GM18520 (cell line): ENCODE results near the gene PLAU.
"Not testable (repeated sequence)": the region's sequence is repeated elsewhere in the genome, so short reads cannot be mapped to it uniquely, and the experiment has no call there.

Experiments used
- ATAC-seq: cut with Tn5 transposase; IDR thresholded peaks from one replicate; pipeline ENCODE4 v1.9.1; 2021; ENCODE audit not compliant: unreplicated experiment

The PLAU gene

DNA sequence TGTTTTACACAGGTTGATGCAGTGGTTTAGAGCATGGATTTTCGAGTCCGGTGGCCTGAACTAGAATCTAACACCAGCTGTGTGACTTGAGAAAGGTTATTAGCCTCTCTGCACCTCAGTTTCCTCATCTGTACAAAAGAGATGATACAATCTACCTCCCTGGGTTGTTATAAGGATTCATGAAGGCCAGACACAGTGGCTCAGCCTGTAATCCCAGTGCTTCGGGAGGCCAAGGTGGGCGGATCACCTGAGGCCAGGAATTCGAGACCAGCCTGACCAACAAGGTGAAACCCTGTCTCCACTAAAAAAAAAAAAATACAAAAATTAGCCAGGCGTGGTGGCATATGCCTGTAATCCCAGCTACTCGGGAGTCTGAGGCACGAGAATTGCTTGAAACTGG is 8.5 kb downstream of the PLAU start:
- ATAC-seq, result not testable (repeated sequence)

DNA sequence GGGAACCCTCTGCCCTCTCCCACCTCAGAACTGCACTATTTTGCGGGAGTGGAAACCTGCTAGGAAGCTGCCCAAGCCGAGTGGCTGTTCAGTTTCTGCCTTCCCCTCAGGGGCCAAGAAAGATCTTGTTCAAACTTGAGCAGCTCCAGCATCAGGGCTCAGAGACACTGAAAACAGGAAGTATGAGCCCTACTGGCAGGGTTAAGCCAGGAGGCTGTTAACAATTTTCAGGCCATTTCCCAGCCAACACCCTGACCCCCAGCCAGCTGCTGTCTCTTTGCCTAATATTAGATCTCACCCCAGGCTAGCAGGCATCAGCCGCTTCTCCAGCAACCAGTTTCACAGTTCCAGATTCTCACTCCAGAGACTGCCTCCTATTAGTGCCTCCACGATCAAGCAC is 9.2 kb downstream of the PLAU start:
- ATAC-seq, result no peak

DNA sequence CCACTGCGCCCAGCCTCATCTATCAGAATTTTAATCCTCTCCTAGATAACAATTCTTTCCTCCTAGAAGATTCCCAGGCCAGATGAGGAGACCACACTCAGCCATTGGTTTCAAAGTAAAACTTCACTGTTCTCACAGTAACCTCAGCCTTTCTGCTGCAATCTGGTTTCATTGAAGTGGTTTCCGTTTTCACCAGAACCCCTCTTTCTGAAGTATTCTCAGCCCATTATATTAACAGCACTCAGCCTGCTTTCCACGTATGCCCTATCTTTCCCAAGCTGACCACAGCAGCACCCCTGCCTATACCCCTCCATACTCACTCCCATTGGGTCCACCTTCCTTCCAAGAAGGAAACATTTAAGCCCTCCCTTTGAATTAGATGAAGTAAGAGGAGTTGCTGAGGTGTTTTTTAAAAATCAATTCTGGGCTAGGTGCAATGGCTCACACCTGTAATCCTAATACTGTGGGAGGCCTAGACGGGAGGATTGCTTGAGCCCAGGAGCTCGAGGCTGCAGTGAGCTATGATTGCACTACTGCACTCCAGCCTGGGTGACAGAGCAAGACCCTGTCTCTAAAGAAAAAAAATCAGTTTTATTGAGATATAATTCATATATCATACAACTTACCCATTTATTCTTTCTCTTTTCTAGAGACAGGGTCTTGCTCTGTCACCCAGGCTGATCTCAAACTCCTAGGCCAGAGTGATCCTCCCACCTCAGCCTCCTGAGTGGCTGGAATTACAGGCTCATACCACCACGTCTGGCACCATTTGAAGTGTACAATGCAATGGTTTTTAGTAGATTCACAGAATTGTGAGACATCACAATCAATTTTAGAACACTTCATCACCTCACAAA is 11.3 kb downstream of the PLAU start:
- no peak for ATAC-seq

DNA sequence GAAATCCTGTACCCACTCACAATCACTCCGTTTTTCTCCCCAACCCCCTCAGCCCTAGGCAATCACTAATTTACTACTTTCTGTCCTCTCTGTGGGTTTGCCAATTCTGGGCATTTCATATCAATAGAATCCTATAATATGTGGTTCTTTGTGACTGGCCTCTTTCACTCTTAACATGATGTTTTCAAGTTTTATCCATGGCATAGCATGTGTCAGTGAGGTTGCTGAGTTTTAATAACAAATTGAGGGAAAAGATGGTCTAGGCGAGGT is 11.9 kb downstream of the PLAU start:
- ATAC-seq, result no peak

DNA sequence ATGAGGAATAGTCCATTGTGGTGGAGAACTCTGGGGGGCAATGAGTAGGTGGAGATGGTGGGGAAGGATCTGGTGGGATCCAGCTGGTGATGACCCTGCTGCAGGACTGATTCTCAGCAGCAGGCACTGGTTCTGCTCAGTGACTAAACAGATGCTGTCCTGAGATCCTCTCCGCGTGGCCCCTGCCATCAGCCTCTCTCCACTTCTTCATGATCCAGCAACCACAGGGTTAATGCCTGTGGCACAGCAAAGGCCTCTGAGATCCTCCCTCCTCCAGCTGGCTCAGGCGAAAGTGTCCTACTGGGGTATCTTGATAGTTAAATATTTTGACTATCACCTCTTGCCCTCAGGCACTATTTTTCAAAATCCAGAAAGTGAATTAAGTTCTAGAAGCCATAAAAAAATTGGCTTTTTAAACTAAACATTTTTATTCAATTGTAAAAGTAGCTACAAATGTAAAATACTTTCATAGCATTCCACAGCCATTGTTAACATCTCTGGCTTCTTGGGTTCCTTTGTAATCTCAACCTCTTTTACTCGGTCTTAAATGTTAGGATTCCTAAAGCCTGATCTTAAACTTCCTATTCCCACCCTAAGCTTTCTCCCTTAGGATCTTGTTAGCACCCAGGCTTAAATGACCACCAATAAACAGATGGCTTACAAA is 13.1 kb downstream of the PLAU start:
- ATAC-seq, result no peak

DNA sequence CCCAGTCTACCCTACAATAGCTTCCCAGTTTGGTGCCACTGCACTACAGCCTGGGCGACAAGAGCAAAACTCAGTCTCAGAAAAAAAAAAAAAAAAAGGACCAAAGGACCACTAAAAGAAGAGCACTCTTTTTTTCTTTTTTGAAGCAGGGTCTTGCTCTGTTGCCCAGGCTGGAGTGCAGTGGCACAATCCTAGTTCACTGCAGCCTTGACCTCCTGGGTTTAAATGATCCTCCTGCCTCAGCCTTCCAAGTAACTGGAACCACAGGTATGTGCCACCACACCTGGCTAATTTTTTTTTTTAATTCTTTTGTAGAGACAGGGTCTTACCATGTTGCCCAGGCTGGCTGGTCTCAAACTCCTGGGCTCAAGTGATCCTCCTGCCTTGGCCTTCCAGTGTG is 14.0 kb downstream of the PLAU start:
- no peak for ATAC-seq

DNA sequence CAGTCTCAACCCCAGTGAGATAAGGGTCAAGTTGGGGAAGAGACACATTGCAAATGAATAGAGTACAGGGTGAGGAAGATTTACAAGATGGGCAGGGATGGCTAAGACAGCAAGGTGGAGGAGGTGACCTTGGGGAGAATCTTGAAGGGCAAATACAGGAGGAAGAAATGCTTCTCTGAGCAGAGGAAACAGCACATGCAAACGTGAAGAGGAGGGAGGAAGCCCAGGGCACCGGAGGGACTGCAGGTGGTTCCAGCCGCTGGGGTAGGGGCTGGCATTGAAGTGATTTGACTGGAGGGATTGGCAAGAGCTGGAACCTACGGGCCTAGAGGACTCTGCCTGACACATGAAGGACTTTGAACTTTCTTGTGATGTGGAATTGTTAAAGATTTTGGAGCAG is 14.6 kb downstream of the PLAU start:
- no peak for ATAC-seq

DNA sequence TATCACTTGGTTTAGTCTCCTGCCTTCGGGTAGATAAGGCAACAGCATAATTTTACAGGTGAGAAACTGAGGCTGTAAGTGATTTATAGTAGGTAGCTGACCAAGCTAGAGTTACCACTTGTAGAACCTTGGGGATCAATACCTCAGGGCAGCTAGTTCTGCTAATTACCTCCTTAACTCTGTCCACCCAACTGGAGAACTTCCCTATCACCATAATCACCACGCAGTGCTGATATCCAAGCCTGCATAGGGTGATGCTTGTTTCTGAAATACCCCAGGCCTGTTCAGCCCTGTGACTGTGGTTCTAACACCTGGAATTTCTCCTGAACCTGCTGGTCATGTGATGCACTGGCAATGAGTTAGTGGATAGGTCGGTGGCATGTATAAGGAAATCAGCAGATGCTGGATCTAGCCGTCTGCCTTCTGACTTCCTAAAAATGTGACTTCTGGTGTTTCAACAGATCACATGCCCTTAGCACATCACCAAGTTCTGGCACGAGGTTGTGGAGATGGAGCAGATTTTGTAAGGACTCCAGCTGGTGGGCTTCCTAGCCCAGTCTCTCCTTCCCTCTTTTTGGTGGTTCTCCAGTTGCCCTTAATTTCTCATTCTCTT is 15.3 kb downstream of the PLAU start:
- ATAC-seq, result no peak

DNA sequence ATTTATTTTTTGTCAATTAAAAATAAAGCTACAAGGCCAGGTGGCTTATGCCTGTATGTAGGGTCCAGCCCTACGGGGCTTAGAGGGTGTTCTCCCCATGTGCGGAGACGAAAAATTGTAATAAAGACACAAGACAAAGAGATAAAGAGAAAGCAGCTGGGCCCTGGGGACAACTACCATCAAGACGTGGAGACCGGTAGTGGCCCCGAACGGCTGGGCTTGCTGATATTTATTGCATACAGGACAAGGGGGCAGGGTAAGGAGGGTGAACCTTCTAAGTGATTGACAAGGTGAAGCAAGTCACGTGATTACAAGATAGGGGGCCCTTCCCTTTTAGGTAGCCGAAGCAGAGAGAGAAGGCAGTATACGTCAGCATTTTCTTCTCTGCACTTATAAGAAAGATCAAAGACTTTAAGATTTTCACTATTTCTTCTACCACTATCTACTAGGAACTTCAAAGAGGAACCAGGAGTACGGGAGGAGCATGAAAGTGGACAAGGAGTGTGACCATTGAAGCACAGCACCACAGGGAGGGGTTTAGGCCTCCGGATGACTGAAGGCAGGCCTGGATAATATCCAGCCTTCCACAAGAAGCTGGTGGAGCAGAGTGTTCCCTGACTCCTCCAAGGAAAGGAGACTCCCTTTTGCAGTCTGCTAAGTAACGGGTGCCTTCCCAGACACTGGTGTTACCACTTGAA is 19.8 kb downstream of the PLAU start:
- ATAC-seq, result not testable (repeated sequence)

DNA sequence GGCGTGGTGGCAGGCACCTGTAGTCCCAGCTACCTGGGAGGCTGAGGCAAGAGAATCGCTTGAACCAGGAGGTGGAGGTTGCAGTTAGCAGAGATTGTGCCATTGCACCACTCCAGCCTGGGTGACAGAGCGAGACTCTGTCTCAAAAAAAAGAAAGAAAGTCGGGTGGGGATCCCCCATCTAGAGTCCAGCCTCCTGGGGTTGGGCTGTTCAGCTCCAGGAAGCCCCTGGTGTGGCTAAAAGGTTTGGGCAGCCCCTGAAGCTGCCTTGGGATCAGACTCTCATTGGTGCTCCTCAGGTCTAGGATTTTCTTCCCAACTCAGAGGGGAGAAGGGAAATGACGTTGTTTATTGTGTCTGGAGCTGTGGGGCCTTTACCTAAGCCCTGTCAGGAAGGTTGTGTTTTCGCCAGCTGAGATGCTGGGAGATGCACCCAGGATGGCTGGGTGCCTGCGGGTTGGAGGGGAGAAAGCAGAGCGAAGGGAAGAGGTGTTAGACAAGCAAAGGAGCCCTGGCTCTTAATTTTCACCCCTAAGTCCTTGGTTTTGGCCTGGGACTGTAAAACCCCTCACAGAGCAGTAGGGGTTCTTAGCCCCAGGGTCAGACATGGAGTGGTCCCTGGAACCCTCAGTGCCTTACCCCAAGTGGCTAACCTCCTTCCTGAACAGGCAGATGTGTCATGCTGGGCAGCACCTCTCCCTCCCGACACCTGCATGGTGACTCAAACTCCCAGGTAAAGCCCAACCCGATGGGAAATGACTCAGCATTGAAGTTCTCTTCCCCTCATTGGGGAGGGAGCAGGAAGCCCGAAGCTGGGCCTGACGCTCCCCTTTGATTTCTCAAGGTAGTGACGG is 21.1 kb downstream of the PLAU start:
- ATAC-seq, result peak; percentile 39

DNA sequence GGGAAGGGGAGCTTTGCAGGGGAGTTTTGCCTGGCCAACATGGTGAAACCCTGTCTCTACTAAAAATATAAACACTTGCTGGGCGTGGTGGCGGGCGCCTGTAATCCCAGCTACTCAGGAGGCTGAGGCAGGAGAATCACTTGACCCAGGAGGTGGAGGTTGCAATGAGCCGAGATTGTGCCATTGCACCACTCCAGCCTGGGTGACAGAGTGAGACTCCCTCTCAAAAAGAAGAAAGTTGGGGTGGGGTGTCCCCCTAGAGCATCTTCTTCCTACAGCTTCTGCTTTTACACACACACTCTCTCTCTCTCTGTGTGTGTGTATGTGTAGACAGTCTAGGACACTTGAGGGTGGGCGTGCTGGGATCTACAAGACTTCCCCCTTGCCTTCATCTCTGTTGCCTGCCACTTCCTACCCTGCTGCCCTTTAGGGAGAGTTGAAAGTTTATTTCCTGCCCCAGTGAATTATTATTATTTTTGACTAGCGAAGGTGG is 21.7 kb downstream of the PLAU start:
- ATAC-seq, result no peak

DNA sequence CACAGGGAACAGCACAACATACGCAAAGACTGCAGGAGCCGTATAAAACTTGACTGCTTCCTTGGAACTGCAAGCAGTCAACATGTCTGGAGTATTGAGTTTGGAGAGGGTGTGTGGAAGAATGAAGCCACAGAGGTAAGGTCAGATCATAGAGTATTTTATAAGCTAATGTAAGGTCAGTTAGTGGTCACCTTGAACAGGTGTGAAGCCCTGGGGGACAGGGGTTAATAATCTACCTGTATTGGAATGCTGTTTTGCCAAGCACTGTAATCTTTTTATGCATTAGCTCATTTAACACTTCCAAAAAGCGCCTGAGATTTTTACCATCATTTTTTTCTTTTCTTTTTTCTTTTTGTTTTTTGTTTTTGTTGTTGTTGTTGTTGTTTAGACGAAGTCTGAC is 23.1 kb downstream of the PLAU start:
- no peak for ATAC-seq

DNA sequence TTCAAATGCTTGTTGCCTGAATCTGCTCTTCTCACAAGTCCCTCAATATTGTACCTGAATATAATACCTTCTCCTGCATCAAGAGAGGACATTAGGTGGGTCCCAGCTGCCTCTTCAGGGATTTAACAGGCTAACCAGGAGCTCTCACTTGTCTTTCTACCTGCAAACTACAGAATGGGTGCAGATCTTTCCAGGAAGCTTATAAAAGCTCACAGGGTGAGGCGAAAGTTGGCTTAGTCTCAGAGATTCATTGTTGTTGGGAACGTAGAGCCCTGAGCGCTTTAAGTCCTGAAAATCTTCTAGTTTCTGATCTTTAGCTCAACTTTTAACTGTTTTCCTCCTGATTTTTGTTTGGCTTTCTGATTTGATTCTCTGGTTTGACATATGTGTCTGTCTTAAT is 25.0 kb downstream of the PLAU start:
- no peak for ATAC-seq

DNA sequence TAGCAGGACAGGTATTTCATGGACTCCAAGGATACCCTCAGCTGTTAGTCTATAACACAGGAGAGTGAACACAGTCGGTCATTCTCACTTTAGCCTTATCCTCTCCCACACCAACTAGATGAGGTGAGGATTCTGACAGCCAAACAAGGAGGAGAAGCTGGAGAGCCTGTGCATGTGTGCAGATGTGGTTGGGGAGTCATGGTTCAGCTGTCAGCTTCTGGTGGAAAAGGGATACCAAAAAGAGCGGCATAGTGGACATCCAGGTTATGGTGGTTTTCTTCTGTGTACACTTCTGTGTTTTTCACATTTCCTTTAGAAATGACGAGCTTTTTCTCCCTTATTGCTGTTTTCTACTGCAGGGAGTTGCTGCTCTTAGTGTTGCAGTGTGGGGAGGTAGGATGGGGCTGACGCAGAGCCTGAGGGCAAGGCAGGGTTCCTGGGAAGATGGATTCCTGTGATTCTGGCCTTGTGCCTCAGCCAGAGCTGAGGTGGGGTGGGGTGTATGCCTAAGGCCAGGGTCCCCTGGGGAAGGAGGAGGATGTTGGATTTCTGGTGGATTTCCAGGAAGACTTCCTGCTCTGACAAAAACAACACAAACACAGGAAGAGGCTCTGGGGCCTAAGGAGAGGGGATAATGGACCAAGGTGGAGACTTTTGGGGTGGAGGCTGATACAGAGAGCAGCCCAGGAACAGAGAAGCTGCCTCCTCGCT is 26.6 kb downstream of the PLAU start:
- ATAC-seq, result no peak

DNA sequence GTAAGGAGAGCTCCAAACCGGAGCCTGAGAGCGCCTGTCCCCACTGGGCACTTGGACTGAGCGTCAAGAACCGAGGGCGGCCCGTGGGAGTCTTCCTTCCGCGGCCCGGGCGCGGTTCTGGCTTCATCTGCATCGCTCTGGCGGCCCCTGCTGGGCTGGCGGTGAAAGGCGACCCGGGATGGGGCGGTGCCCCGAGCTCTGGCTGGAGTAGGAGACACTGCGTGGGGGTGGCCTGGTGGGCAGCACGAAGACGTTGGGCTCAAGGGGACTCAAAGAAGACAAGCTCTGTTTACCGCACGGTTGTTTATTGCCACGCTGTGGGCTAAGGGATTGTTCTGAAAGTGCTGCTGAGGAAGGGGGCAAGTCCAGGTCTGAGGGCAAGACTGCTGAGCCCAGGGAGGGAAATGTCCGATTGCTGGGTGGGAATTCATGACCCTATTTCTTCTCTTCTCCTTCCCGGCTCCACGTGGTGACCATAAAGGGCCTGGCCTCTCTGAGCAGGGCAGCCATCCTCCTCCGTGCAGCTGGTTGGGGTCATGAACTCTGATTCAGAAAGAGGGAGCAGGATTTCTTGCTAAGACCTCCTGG is 29.8 kb downstream of the PLAU start:
- peak; percentile 46 for ATAC-seq

DNA sequence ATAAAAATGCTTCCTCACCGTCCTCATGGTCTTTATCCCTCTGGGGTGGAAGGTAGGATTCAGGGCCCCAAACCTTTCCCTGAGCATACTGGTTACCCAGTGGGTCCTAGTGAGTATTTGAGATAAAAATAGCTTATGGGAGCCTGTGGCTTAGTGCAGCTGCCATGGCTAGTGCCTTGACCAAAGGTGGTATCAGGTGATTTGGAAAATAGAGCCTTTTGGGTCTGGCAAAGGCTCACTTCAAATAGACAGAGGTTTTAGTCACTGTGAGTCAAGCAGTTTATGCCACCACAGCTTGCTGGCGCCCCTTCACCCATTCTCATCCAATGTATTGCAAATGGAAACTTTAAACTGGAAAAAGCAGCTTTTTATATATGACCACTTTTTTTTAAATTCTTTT is 30.4 kb downstream of the PLAU start:
- ATAC-seq, result no peak

DNA sequence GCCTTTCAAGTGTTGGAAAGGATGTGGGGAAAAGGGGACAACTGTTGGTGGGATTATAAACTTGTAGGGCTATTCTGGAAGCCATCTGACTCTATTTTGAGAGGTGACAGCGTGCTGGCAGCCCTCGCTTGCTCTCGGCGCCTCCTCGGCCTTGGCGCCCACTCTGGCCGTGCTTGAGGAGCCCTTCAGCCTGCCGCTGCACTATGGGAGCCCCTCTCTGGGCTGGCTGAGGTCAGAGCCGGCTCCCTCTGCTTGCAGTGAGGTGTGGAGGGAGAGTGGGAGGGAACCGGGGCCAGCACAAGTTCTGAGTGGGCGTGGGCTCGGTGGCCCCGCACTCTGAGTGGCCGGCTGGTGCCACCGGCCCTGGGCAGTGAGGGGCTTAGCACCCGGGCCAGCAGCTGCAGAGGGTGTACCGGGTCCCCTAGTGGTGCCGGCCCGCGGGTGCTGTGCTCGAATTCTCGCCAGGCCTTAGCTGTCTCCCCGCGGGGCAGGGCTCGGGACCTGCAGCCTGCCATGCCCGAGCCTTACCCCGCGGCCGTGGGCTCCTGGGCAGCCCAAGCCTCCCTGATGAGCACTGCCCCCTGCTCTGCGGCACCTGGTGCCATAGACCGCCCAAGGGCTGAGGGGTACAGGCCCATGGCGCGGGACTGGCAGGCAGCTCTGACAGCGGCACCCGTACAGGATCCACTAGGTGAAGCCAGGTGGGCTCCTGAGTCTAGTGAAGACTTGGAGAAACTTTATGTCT is 33.6 kb downstream of the PLAU start:
- ATAC-seq, result no peak

DNA sequence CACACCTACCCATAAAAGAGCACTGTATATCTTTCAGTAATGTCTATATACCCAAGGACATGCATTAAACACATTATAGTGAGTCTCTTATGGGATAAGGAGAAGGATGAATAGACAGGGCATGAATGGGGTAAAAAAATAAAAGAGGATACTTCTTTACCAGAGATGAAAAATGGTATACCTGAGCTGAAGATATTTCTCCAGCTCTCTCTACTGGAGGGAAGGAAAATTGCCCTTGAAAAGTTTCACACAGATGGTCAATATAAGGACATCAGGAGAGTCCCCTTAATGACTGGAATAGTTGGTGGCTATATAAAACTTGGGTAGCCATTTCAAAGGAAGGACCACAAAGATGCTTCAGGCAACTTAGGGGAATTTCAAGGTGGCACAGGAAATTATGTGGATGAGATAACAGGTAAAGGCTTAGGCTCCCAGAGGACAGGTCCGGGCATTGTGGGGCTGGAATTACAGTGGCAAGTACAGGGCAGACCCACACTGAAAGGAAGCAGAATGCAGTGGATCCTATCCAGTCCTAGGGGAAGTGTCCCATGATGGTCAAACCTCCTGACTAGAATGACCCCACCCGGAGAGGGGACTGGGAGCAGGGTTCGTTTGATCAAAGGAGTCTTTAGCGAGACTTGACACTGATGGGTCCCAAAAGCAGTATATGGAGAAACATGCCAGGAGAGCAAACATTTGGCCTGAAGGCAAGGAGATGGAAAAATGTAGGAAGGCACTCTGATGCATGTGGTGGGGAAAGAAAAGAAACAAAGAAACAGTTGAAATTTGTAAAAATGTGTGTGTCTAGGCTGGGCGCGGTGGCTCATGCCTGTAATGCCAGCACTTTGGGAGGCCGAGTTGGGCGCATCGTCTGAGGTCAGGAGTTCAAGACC is 35.6 kb downstream of the PLAU start:
- no peak for ATAC-seq
